Activated T-helper 2 cell treated with anti-CD3 and anti-CD28 coated beads, Interferon-gamma antibody, Interleukin-2, Interleukin-4, amounts not matched to agents 10 μg/mL and 5 μg/mL and 100 μg/mL, durations not matched to agents 14 hours and 24 hours and 36 hours (primary cell): Measurements from ENCODE around the gene RUFY1. TPM values are rescaled to one million over a fixed set of nuclear protein-coding genes. Genes with fewer than 3 reads are reported as not detected.

Experiments
- DNase-seq: peaks from one replicate; pipeline ENCODE4 v3.0.0; 2021; ENCODE audit warnings: low spot score
- H3K27ac Mint-ChIP-seq: one replicate; pipeline ENCODE4 v1.8.0; 2021; ENCODE audit warnings: mixed read lengths
- H3K27me3 Mint-ChIP-seq: one replicate; pipeline ENCODE4 v1.8.0; 2021; ENCODE audit warnings: low read depth, mixed read lengths
- H3K36me3 Mint-ChIP-seq: one replicate; pipeline ENCODE4 v1.8.0; 2021; ENCODE audit warnings: low read depth, mixed read lengths
- H3K4me1 Mint-ChIP-seq: one replicate; pipeline ENCODE4 v1.8.0; 2021; ENCODE audit warnings: low read depth, mixed read lengths
- H3K4me3 Mint-ChIP-seq: one replicate; pipeline ENCODE4 v1.8.0; 2021; ENCODE audit warnings: low read depth, mild to moderate bottlenecking, moderate library complexity, mixed read lengths
- H3K9me3 Mint-ChIP-seq: one replicate; pipeline ENCODE4 v1.8.0; 2021; ENCODE audit warnings: mixed read lengths
- intact Hi-C: fragments of 100-400 bp; cut with micrococcal nuclease; formaldehyde crosslinking; loops from one replicate; pipeline ENCODE4 v1.15.1; 2023
- total RNA-seq: library from RNA; stranded (reverse); gene quantifications from 2 replicates; pipeline ENCODE4 v1.2.3, GENCODE V29; 2022

The RUFY1 gene
- total RNA-seq, 1 donor from 2014 or later, result 42.0 TPM

- no peak overlapping the region for H3K4me3 Mint-ChIP-seq
- no peaks in the 10 kb centered on the region for H3K27me3 Mint-ChIP-seq
- H3K27ac Mint-ChIP-seq, result no peak overlapping the region
- no peak for DNase-seq
- intact Hi-C loops, result no loop called here
- H3K9me3 Mint-ChIP-seq, result no peaks in the 10 kb centered on the region
- peaks cover 41% of the 10 kb centered on the region for H3K4me1 Mint-ChIP-seq
- H3K36me3 Mint-ChIP-seq, result peaks cover 79% of the 10 kb centered on the region
Measured at GRCh38 chr5:179610903-179611265, 60.5 kb downstream of the RUFY1 start.

GRCh38 chr5:179612577-179613459 is 62.5 kb downstream of the RUFY1 start:
- H3K4me1 Mint-ChIP-seq, result peaks cover 54% of the 10 kb centered on the region
- H3K9me3 Mint-ChIP-seq, result no peaks in the 10 kb centered on the region
- no peak overlapping the region for H3K4me3 Mint-ChIP-seq
- H3K36me3 Mint-ChIP-seq, result peaks cover 91% of the 10 kb centered on the region
- intact Hi-C loops, result no loop called here
- no peak for DNase-seq
- peak overlapping the region; percentile 13 for H3K27ac Mint-ChIP-seq
- no peaks in the 10 kb centered on the region for H3K27me3 Mint-ChIP-seq

GRCh38 chr5:179613460-179614071 is 63.2 kb downstream of the RUFY1 start:
- Mint-ChIP-seq H3K4me3 (no peak overlapping the region), H3K4me1 (peaks cover 52% of the 10 kb centered on the region), H3K27ac (peak overlapping the region; percentile 29), H3K27me3 (no peaks in the 10 kb centered on the region), H3K9me3 (no peaks in the 10 kb centered on the region), H3K36me3 (peaks cover 91% of the 10 kb centered on the region)
- intact Hi-C loops, result no loop called here
- DNase-seq, result no peak

- H3K4me1 Mint-ChIP-seq, result peaks cover 51% of the 10 kb centered on the region
- no peak for DNase-seq
- no peak overlapping the region for H3K27ac Mint-ChIP-seq
- no peak overlapping the region for H3K4me3 Mint-ChIP-seq
- intact Hi-C loops, result no loop called here
- no peaks in the 10 kb centered on the region for H3K9me3 Mint-ChIP-seq
- H3K27me3 Mint-ChIP-seq, result no peaks in the 10 kb centered on the region
- peaks cover 93% of the 10 kb centered on the region for H3K36me3 Mint-ChIP-seq
Measured at GRCh38 chr5:179614745-179615144, 64.4 kb downstream of the RUFY1 start.

- intact Hi-C loops, result no loop called here
- no peak for DNase-seq
- peaks cover 52% of the 10 kb centered on the region for H3K4me1 Mint-ChIP-seq
- H3K9me3 Mint-ChIP-seq, result no peaks in the 10 kb centered on the region
- H3K27me3 Mint-ChIP-seq, result no peaks in the 10 kb centered on the region
- no peak overlapping the region for H3K27ac Mint-ChIP-seq
- H3K36me3 Mint-ChIP-seq, result peaks cover 93% of the 10 kb centered on the region
- H3K4me3 Mint-ChIP-seq, result no peak overlapping the region
Measured at GRCh38 chr5:179615203-179615602, 64.8 kb downstream of the RUFY1 start.

- no peaks in the 10 kb centered on the region for H3K27me3 Mint-ChIP-seq
Measured at GRCh38 chr5:179616002-179616594, 65.7 kb downstream of the RUFY1 start.

GRCh38 chr5:179617930-179618329 is 67.6 kb downstream of the RUFY1 start:
- peaks cover 55% of the 10 kb centered on the region for H3K4me1 Mint-ChIP-seq
- intact Hi-C loops, result no loop called here
- DNase-seq, result no peak
- peak overlapping the region; percentile 38 for H3K27ac Mint-ChIP-seq
- no peaks in the 10 kb centered on the region for H3K9me3 Mint-ChIP-seq
- H3K4me3 Mint-ChIP-seq, result peak overlapping the region; percentile 13
- no peaks in the 10 kb centered on the region for H3K27me3 Mint-ChIP-seq
- H3K36me3 Mint-ChIP-seq, result peaks cover 99% of the 10 kb centered on the region

More at GRCh38 chr5:179616002-179616594, 65.7 kb downstream of the RUFY1 start:
- Mint-ChIP-seq H3K27ac (no peak overlapping the region), H3K4me1 (peaks cover 54% of the 10 kb centered on the region), H3K9me3 (no peaks in the 10 kb centered on the region), H3K36me3 (peaks cover 93% of the 10 kb centered on the region), H3K4me3 (no peak overlapping the region)
- intact Hi-C loops, result no loop called here
- no peak for DNase-seq

GRCh38 chr5:179618923-179619554 is 68.7 kb downstream of the RUFY1 start:
- Mint-ChIP-seq H3K36me3 (peaks cover 94% of the 10 kb centered on the region), H3K27me3 (no peaks in the 10 kb centered on the region), H3K4me1 (peaks cover 51% of the 10 kb centered on the region), H3K9me3 (no peaks in the 10 kb centered on the region), H3K4me3 (peak overlapping the region; percentile 98), H3K27ac (peak overlapping the region; percentile 79)
- no peak for DNase-seq
- intact Hi-C loops, result no loop called here

GRCh38 chr5:179619776-179620175 is 69.4 kb downstream of the RUFY1 start:
- H3K4me1 Mint-ChIP-seq, result peaks cover 58% of the 10 kb centered on the region
- H3K4me3 Mint-ChIP-seq, result peak overlapping the region; percentile 98
- H3K9me3 Mint-ChIP-seq, result no peaks in the 10 kb centered on the region
- intact Hi-C loops, result loop anchor here (5.0 to 10.0 kb wide), 5 partner anchors 183 to 1625 kb away; partner anchors contain the start of genes CLK4, RACK1 and SQSTM1
- DNase-seq, result no peak
- H3K27me3 Mint-ChIP-seq, result no peaks in the 10 kb centered on the region
- peaks cover 87% of the 10 kb centered on the region for H3K36me3 Mint-ChIP-seq
- no peak overlapping the region for H3K27ac Mint-ChIP-seq

GRCh38 chr5:179620293-179620692 is 69.9 kb downstream of the RUFY1 start:
- H3K27ac Mint-ChIP-seq, result peak overlapping the region; percentile 81
- H3K27me3 Mint-ChIP-seq, result no peaks in the 10 kb centered on the region
- peaks cover 60% of the 10 kb centered on the region for H3K4me1 Mint-ChIP-seq
- peak overlapping the region; percentile 98 for H3K4me3 Mint-ChIP-seq
- peaks cover 82% of the 10 kb centered on the region for H3K36me3 Mint-ChIP-seq
- no peak for DNase-seq
- intact Hi-C loops, result loop anchor here (5.0 to 10.0 kb wide), 5 partner anchors 182 to 1625 kb away; partner anchors contain the start of genes CLK4, RACK1 and SQSTM1
- no peaks in the 10 kb centered on the region for H3K9me3 Mint-ChIP-seq

GRCh38 chr5:179620703-179621350 is 70.5 kb downstream of the RUFY1 start:
- no peak for DNase-seq
- Mint-ChIP-seq H3K27ac (peak overlapping the region; percentile 81), H3K4me1 (peaks cover 58% of the 10 kb centered on the region), H3K27me3 (no peaks in the 10 kb centered on the region), H3K36me3 (peaks cover 76% of the 10 kb centered on the region), H3K9me3 (no peaks in the 10 kb centered on the region), H3K4me3 (peak overlapping the region; percentile 98)
- intact Hi-C loops, result loop anchor here (5.0 to 10.0 kb wide), 5 partner anchors 181 to 1624 kb away; partner anchors contain the start of genes CLK4, RACK1 and SQSTM1
